Measurements from ENCODE around the gene UGT1A3.

UGT1A3 gene

DNA sequence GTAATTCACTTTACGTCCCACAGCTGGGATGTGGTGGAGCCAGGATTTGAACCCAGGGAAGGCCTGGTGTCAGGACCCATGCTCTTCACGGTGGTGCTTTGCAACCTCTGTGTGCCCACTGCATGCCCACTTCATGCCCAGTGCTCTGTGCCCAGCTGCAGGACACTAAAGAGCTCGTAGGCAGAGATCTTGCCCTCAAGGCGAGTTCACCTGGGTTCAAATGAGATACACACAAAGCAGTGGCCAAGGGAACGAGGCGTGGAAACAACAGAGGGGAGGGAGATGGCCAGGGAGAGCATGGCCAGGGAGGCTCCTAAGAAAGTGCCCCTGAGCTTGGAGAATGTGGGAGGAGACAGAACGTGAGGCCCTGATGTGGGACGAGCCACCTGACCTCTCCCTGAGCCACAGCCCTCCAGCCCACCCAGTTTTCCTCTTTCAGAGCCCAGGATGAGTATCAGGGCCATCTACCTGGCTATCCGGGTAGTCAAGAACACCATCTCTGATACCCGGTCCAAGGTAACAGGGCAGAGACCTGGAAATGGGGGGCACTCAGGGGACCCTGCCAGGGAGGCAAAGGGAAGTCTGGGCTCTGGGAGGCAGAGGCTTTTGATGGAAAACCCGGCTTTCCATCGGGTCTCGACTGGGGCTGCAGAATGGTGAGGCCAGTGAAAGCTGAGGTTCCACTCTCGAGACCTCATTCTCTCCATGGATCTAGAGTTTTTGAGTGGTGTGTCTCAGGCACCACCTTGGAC is 69.7 kb downstream of the UGT1A3 start:
- DNase-seq = no peak

- DNase-seq = no peak
Measured at GRCh38 chr2:233799087-233799665, 70.3 kb downstream of the UGT1A3 start.

- no peak for DNase-seq
Measured at GRCh38 chr2:233799716-233800115, 70.9 kb downstream of the UGT1A3 start.

DNA sequence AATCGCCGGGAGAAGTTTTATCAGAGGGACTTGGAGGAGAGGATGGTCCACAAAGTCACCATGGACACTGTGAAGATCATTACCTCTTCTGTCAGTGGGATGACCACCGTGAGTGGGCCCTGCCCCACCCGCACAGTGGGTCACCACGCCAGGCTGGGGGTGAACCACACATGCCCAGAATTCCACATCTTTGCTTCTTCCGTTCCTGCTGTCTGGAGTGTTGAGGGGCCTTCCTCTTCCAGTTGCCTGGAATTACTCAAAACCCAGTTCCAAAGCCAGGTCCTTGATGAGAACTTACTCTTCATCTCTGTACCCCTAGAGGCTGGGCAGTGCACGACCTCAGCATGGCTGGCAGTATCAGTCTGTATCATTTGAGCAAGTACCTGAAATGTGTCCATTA is 71.4 kb downstream of the UGT1A3 start:
- no peak for DNase-seq

- DNase-seq = no peak
Measured at GRCh38 chr2:233801357-233802131, 72.7 kb downstream of the UGT1A3 start.

DNA sequence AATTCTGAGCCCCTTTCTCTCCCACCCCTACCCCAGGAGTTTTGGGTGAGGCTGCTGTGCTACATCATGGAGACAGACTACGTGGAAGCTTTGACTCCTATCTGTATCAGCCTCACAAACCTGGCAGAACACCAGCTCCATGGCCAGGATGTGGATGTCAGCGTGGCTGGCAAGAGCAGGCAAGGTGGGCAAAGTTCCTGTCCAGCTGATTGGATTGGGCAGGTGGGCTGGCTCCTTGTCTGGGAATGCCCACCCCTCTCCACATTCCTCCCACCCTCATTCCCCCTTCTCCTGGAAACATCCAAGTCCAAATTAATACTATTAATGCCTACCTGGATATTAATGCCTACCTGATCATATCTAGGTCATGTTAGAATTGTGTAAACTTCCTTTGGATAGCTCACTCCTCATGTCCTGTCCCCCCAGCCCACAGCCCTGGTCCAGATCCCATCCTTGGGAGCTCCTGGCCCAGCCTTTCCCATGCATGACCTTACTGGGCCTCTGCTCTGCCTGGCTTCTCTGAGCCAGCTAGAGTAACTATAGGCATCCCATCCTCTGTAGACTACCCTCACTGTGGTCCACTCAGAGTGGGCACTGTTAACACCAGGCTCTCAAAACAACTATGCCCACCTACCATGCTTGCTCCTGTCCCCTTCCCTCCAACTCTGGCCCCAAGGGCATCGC is 73.4 kb downstream of the UGT1A3 start:
- no peak for DNase-seq

DNA sequence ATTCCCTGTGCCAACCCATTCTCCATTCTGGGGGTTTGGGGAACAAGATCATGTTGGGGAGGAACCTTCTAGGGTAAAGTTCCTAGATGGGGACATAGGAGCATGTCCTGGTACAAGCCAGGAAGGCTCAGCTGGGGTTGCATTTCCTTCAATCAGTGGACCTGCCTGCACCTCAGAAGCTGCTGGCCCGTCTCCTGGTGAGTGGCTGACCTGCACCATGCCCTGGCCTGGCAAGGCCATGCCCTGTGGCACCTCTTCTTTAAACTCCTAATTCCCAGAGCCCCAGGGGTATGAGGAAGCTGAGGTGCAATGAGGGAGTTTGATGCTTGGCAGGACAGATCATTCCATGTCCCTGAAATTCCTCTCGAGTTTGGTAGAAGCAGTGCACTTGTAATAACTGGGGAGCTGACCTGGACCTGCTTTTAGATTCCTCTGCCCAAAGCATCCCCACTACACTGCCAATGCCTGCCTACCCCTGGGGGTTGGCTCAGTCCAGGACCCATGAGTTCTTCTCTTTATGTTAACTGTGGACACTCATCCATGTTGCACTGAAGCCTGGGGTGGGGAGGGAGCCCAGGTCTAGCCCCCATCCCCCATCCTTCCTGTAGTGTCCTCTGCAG is 74.6 kb downstream of the UGT1A3 start:
- DNase-seq = no peak

GRCh38 chr2:233803994-233804393 is 75.2 kb downstream of the UGT1A3 start:
- no peak for DNase-seq

DNA sequence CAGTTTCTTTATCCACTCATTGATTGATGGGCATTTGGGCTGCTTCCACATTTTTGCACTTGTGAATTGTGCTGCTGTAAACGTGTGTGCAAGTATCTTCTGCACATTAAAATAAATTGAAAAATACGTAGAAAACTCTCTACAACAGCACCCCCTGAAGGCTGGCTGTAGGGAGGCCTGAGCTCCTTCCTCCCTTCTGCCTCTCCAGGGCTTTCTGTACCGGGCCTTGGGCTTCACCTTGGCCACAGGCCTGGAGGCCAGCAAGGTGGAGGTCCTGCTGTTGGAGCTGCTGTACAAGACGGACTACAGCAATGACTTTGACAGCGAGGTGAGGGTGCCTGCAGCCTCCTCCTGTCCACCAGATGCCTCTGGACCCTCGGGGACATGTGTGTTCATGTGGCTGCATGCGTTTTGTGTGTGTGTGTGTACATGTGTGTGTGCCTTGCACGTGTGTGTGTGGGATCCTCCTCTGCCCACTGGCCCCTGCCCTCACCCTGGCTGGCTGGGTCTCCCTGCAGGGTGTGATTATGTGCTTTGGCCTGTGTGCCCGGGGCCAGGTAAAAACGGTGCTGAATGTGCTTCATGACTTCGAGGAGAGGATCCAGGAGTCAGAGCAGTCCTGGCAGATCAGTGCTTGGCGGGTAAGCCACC is 78.5 kb downstream of the UGT1A3 start:
- no peak for DNase-seq

DNA sequence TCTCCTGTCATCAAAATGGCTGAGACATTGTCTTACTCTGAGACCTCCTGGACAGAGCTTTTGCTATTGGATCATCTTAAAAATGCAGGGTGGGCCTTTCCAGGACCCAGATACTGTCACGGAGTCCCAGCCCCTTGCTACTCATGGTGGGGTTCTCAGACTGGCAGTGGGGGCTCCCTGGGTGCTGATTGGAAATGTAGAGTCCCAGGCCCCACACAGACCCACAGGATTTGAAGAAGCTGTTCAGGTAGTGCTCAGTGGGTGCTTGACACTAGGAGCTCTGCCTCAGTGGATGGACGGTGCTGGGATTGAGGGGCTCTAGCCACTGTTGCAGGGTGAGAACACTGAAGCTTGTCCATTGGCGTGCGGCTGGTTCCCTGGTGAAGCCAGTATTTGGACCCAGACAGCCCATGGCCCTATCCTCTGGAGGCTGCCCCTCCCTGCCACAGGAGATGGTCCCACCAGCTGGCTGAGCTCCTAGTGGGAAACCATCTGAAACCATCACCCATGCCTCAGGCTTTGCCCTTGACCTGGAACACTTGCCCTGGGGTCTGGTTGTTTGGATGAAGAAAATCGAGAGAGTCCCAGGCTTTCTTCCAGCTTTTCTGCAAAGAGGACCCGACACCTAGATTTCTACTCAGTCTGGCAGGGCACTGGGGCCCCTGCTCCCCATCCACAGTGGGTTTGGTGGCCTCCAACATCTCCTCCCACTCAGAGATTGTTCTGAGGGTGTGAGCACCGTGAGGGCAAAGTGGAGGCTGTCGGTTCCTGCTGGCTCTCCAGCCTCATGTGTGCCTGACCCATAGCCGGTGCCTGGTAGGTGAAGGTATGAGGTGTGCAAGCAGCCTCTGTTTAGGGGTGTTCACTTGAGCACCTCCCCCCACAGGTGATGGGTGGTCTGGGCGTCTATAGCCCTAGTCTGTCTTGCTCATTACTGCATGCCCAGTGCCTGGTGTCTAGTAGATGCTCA is 79.4 kb downstream of the UGT1A3 start:
- no peak for DNase-seq

GRCh38 chr2:233810385-233810784 is 81.5 kb downstream of the UGT1A3 start:
- DNase-seq = no peak

GRCh38 chr2:233811087-233811486 is 82.2 kb downstream of the UGT1A3 start:
- DNase-seq = no peak

- DNase-seq = no peak
Measured at GRCh38 chr2:233811732-233812131, 82.9 kb downstream of the UGT1A3 start.

- no peak for DNase-seq
Measured at GRCh38 chr2:233813236-233814055, 84.6 kb downstream of the UGT1A3 start.

DNA sequence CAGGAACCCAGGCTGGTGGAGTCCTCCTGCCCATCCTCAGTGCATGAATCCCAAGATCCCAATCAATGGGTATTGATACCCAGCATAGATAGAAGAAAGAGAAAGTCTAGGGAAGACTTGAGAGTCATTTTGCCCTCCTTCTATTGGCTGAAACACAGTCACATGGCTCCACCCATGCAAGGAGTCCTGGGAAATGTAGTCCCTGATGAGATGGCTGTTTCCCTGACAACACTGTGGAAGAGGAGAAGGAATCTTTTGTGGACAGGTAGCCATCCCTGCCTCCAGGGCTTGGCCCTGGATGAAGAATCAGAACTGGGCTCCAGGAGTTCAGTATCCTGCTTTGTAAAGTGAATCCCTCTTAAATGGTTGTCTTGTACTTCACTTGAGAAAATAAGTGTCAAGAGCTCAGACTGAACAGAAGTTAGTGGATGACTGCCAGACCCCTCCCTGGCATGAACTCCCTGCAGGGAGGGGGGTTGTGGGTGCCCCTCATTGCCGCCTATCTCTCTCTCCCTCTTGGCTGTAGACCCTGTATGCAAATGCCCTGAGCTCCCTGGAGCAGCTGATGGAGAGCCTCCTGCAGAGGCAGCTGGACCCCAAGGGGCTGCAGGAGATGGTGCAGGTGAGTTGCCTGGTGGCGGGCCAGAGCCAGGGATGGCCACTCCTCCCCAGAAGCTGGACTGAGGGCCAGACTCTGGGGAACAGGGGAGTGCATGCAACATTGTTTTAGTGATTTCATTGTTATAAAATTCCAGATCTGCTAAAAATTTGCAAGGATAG is 85.4 kb downstream of the UGT1A3 start:
- DNase-seq = no peak

GRCh38 chr2:233815861-233816260 is 87.0 kb downstream of the UGT1A3 start:
- DNase-seq = no peak

DNA sequence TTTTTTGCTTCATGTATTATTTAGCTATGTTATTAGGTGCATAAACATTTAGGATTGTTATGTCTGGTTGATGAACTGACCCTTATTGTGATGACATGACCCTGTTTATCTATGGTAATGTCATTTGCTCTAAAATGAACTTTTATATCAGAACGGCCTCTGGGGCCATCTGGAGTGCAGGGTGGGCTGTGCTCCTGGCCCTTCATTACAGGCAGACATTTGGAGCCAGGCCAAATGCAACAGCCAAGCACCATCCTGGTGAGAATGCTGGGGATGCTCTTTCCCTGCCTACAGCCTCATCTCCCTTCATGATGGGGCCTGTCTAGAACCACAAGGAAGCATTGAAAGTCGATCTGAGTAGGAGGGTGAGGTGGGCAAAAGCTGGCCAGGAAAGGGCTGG is 87.5 kb downstream of the UGT1A3 start:
- DNase-seq = no peak

DNA sequence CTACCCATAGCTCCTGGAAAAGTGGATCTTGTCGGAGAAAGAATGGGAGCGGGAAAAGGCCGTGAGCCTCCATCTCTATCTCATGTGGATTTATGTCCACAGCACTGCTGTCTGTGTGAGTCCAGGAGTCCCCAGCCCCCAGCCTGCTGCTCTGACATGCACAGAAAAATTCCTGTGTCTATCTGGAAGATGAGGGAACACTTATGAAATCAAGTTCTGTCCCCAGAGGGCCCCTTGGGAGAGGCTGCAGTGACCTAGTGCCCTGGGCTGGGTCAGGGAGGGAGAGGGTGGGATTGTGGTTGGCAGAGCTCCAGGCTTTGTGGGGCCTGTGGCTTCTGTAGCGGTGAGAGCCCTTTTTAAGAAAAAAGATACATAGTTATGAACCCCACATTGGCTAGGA is 87.9 kb downstream of the UGT1A3 start:
- DNase-seq = no peak

- DNase-seq = no peak
Measured at GRCh38 chr2:233817361-233817911, 88.6 kb downstream of the UGT1A3 start.
